ENCODE measurements around the gene PTPRK. TPM values are rescaled to one million over a fixed set of nuclear protein-coding genes. Genes with fewer than 3 reads are reported as not detected.

PTPRK gene
- total RNA-seq, 2 donors from 2014 or later: 33.7 to 36.0 TPM

GRCh38 chr6:128395596-128395995 is 124.8 kb downstream of the PTPRK start:
- Histone ChIP-seq H3K27ac (no peak overlapping the region), H3K36me3 (no peaks in the 10 kb centered on the region), H3K4me1 (ENCODE audit: control insufficient read depth in 1 of 2, low read depth in 2 of 2) (no peaks in the 10 kb centered on the region), H3K27me3 (replicated peaks; ENCODE audit: insufficient read depth) (no peaks in the 10 kb centered on the region), H3K4me3 (no peak overlapping the region), H3K9me3 (no peaks in the 10 kb centered on the region)
- ATAC-seq (ENCODE audit: insufficient number of reproducible peaks, low FRiP score, low read depth) (no peak), DNase-seq (ENCODE audit: low spot score) (no peak)
- no peak for TF ChIP-seq CTCF (IDR thresholded peaks at IDR 0.05)

- H3K4me3 ChIP-seq: no peak overlapping the region
- no peak for TF ChIP-seq CTCF (IDR thresholded peaks at IDR 0.05)
- no peaks in the 10 kb centered on the region for H3K4me1 ChIP-seq (ENCODE audit: control insufficient read depth in 1 of 2, low read depth in 2 of 2)
- no peaks in the 10 kb centered on the region for H3K9me3 ChIP-seq
- no peak overlapping the region for H3K27ac ChIP-seq
- H3K36me3 ChIP-seq: no peaks in the 10 kb centered on the region
- DNase-seq (ENCODE audit: low spot score): no peak
- ATAC-seq (ENCODE audit: insufficient number of reproducible peaks, low FRiP score, low read depth): no peak
- H3K27me3 ChIP-seq (replicated peaks; ENCODE audit: insufficient read depth): no peaks in the 10 kb centered on the region
These were observed 125.2 kb downstream of the PTPRK start for GRCh38 chr6:128395188-128395587.

GRCh38 chr6:128394167-128394566 is 126.2 kb downstream of the PTPRK start:
- H3K4me3 ChIP-seq: no peak overlapping the region
- no peak overlapping the region for H3K27ac ChIP-seq
- ATAC-seq (ENCODE audit: insufficient number of reproducible peaks, low FRiP score, low read depth): no peak
- no peaks in the 10 kb centered on the region for H3K27me3 ChIP-seq (replicated peaks; ENCODE audit: insufficient read depth)
- H3K36me3 ChIP-seq: no peaks in the 10 kb centered on the region
- TF ChIP-seq CTCF (IDR thresholded peaks at IDR 0.05): no peak
- no peak for DNase-seq (ENCODE audit: low spot score)
- no peaks in the 10 kb centered on the region for H3K4me1 ChIP-seq (ENCODE audit: control insufficient read depth in 1 of 2, low read depth in 2 of 2)
- no peaks in the 10 kb centered on the region for H3K9me3 ChIP-seq

GRCh38 chr6:128389820-128390534 is 130.4 kb downstream of the PTPRK start:
- no peaks in the 10 kb centered on the region for H3K9me3 ChIP-seq
- no peak overlapping the region for H3K27ac ChIP-seq
- H3K27me3 ChIP-seq (replicated peaks; ENCODE audit: insufficient read depth): no peaks in the 10 kb centered on the region
- H3K4me3 ChIP-seq: no peak overlapping the region
- DNase-seq (ENCODE audit: low spot score) (no peak), ATAC-seq (ENCODE audit: insufficient number of reproducible peaks, low FRiP score, low read depth) (no peak)
- no peaks in the 10 kb centered on the region for H3K4me1 ChIP-seq (ENCODE audit: control insufficient read depth in 1 of 2, low read depth in 2 of 2)
- no peaks in the 10 kb centered on the region for H3K36me3 ChIP-seq
- TF ChIP-seq CTCF (IDR thresholded peaks at IDR 0.05): no peak

- Histone ChIP-seq H3K36me3 (no peaks in the 10 kb centered on the region), H3K9me3 (no peaks in the 10 kb centered on the region), H3K4me1 (ENCODE audit: control insufficient read depth in 1 of 2, low read depth in 2 of 2) (peaks cover 0 to 2% of the 10 kb centered on the region in 2 donors), H3K4me3 (no peak overlapping the region), H3K27me3 (replicated peaks; ENCODE audit: insufficient read depth) (no peaks in the 10 kb centered on the region), H3K27ac (no peak overlapping the region)
- no peak for TF ChIP-seq CTCF (IDR thresholded peaks at IDR 0.05)
- no peak for DNase-seq (ENCODE audit: low spot score)
- ATAC-seq (ENCODE audit: insufficient number of reproducible peaks, low FRiP score, low read depth): no peak
These were observed 132.0 kb downstream of the PTPRK start for GRCh38 chr6:128388380-128388779.

All from thoracic aorta (tissue), 2 donors.